Upper lobe of right lung (tissue), 1 donor: ENCODE data around the gene LONRF2. TPM values are rescaled to one million over a fixed set of nuclear protein-coding genes. Genes with fewer than 3 reads are reported as not detected.

Source experiments
- ATAC-seq: fragments of 200-7000 bp; cut with Tn5 transposase; one replicate; pipeline ENCODE4 v1.9.1; 2020; ENCODE audit warnings: mild to moderate bottlenecking, moderate library complexity
- DNase-seq: peaks from one replicate; pipeline ENCODE4 v3.0.0-alpha.2; 2020
- H3K27ac ChIP-seq: fragments of 200-600 bp; one replicate; pipeline ENCODE4 v1.8.0; 2022
- H3K27me3 ChIP-seq: fragments of 200-600 bp; one replicate; pipeline ENCODE4 v1.8.0; 2022; ENCODE audit warnings: mild to moderate bottlenecking
- H3K36me3 ChIP-seq: fragments of 200-600 bp; one replicate; pipeline ENCODE4 v1.8.0; 2022
- H3K4me1 ChIP-seq: fragments of 200-600 bp; one replicate; pipeline ENCODE4 v1.8.0; 2022
- H3K4me3 ChIP-seq: fragments of 200-600 bp; one replicate; pipeline ENCODE4 v1.8.0; 2022; ENCODE audit warnings: mild to moderate bottlenecking
- H3K9me3 ChIP-seq: fragments of 200-600 bp; one replicate; pipeline ENCODE4 v1.8.0; 2022
- CTCF ChIP-seq: fragments of 200-600 bp; IDR thresholded peaks from one replicate; pipeline ENCODE4 v1.8.0; 2022; ENCODE audit warnings: antibody characterized with exemption
- intact Hi-C: fragments of 100-400 bp; cut with DNase I; formaldehyde crosslinking; loops from one replicate; pipeline ENCODE4 v1.11.0; 2022
- total RNA-seq: library from RNA; stranded (reverse); fragmentation: NEBNext Ultra II Directional; extraction: Animal tissue kit (Norgen Biotek cat#: 25700); gene quantifications from one replicate; pipeline ENCODE4 v1.2.1, GENCODE V29; 2021
- donor health status: DM: no; HTN: yes; CAD: no; lungs with severe emphysema.

The LONRF2 gene
- total RNA-seq, 1 donor from 2014 or later, result 4.2 TPM

- no peak overlapping the region for H3K4me3 ChIP-seq
- DNase-seq (no peak), ATAC-seq (no peak)
- no peaks in the 10 kb centered on the region for H3K27me3 ChIP-seq
- H3K9me3 ChIP-seq, result no peaks in the 10 kb centered on the region
- intact Hi-C loops, result no loop called here
- no peak overlapping the region for H3K27ac ChIP-seq
- no peak for TF ChIP-seq CTCF
- H3K4me1 ChIP-seq, result no peaks in the 10 kb centered on the region
- no peaks in the 10 kb centered on the region for H3K36me3 ChIP-seq
Measured at GRCh38 chr2:100236166-100236565, 86.1 kb downstream of the LONRF2 start.

- no peaks in the 10 kb centered on the region for H3K36me3 ChIP-seq
- no peaks in the 10 kb centered on the region for H3K27me3 ChIP-seq
- no peak overlapping the region for H3K4me3 ChIP-seq
- no peak for ATAC-seq
- no peak overlapping the region for H3K27ac ChIP-seq
- intact Hi-C loops, result no loop called here
- TF ChIP-seq CTCF, result no peak
- DNase-seq, result no peak
- no peaks in the 10 kb centered on the region for H3K9me3 ChIP-seq
- no peaks in the 10 kb centered on the region for H3K4me1 ChIP-seq
Measured at GRCh38 chr2:100235581-100235980, 86.7 kb downstream of the LONRF2 start.

- ATAC-seq (no peak), DNase-seq (no peak)
- TF ChIP-seq CTCF, result no peak
- Histone ChIP-seq H3K27ac (no peak overlapping the region), H3K4me1 (no peaks in the 10 kb centered on the region), H3K27me3 (no peaks in the 10 kb centered on the region), H3K4me3 (no peak overlapping the region), H3K9me3 (no peaks in the 10 kb centered on the region), H3K36me3 (no peaks in the 10 kb centered on the region)
- intact Hi-C loops, result no loop called here
Measured at GRCh38 chr2:100235098-100235497, 87.2 kb downstream of the LONRF2 start.

GRCh38 chr2:100234141-100234540 is 88.2 kb downstream of the LONRF2 start:
- no peak overlapping the region for H3K27ac ChIP-seq
- ATAC-seq (no peak), DNase-seq (no peak)
- no peaks in the 10 kb centered on the region for H3K36me3 ChIP-seq
- intact Hi-C loops, result no loop called here
- H3K4me1 ChIP-seq, result no peaks in the 10 kb centered on the region
- no peak overlapping the region for H3K4me3 ChIP-seq
- TF ChIP-seq CTCF, result no peak
- no peaks in the 10 kb centered on the region for H3K9me3 ChIP-seq
- no peaks in the 10 kb centered on the region for H3K27me3 ChIP-seq

- intact Hi-C loops, result no loop called here
- Histone ChIP-seq H3K36me3 (no peaks in the 10 kb centered on the region), H3K27me3 (no peaks in the 10 kb centered on the region), H3K4me3 (no peak overlapping the region), H3K4me1 (no peaks in the 10 kb centered on the region), H3K9me3 (no peaks in the 10 kb centered on the region), H3K27ac (no peak overlapping the region)
- no peak for DNase-seq
- no peak for ATAC-seq
- TF ChIP-seq CTCF, result no peak
Measured at GRCh38 chr2:100233061-100233460, 89.2 kb downstream of the LONRF2 start.

- intact Hi-C loops, result no loop called here
- H3K27ac ChIP-seq, result no peak overlapping the region
- no peak for TF ChIP-seq CTCF
- no peaks in the 10 kb centered on the region for H3K4me1 ChIP-seq
- DNase-seq, result no peak
- no peak overlapping the region for H3K4me3 ChIP-seq
- no peak for ATAC-seq
- H3K36me3 ChIP-seq, result no peaks in the 10 kb centered on the region
- no peaks in the 10 kb centered on the region for H3K27me3 ChIP-seq
- H3K9me3 ChIP-seq, result no peaks in the 10 kb centered on the region
Measured at GRCh38 chr2:100230754-100231153, 91.5 kb downstream of the LONRF2 start.
